Astrocyte of the cerebellum (primary cell): ENCODE results near the gene WWC2.
A peak's percentile ranks its signal among the peaks of the same experiment; 100 is the strongest.

ENCODE experiments used
- DNase-seq: peaks from one replicate; pipeline ENCODE4 v3.0.0-alpha.2; 2011; ENCODE audit warnings: low read depth
- H3K4me3 ChIP-seq: 2 replicates; pipeline ENCODE4 v1.5.1; 2011; ENCODE audit warnings: mild to moderate bottlenecking, low read depth, low read length, moderate library complexity
- CTCF ChIP-seq: IDR thresholded peaks from 2 replicates; pipeline ENCODE4 v1.5.1; 2012; ENCODE audit warnings: low read length, low read depth, moderate library complexity, mild to moderate bottlenecking; ENCODE audit errors: missing control alignments
- in situ Hi-C: cut with HindIII; loops from 2 replicates; pipeline ENCODE4 v1.10.0; 2017; ENCODE audit warnings: low sequenced_read_pairs

WWC2 gene

GRCh38 chr4:183355405-183355804 lies 256.3 kb downstream of the WWC2 start:
- H3K4me3 ChIP-seq = no peak overlapping the region
- DNase-seq = peak; percentile 69
- TF ChIP-seq CTCF = no peak
- in situ Hi-C loops = loop anchor here (5.0 kb wide), 1 partner anchor 33 kb away; the partner anchor contains the start of genes CLDN22 and CLDN24

- DNase-seq = no peak
- H3K4me3 ChIP-seq = no peak overlapping the region
- TF ChIP-seq CTCF = no peak
- in situ Hi-C loops = loop anchor here (5.0 kb wide), 1 partner anchor 34 kb away; the partner anchor contains the start of genes CLDN22 and CLDN24
Observed at GRCh38 chr4:183356173-183356830, 257.2 kb downstream of the WWC2 start.

- no peak for TF ChIP-seq CTCF
- in situ Hi-C loops = loop anchor here (5.0 kb wide), 1 partner anchor 35 kb away; the partner anchor contains the start of genes CLDN22 and CLDN24
- no peak for DNase-seq
- no peak overlapping the region for H3K4me3 ChIP-seq
Observed at GRCh38 chr4:183356931-183357675, 258.0 kb downstream of the WWC2 start.

- TF ChIP-seq CTCF = no peak
- in situ Hi-C loops = loop anchor here (5.0 kb wide), 1 partner anchor 36 kb away; the partner anchor contains the start of genes CLDN22 and CLDN24
- H3K4me3 ChIP-seq = no peak overlapping the region
- no peak for DNase-seq
Observed at GRCh38 chr4:183358215-183358755, 259.2 kb downstream of the WWC2 start.

GRCh38 chr4:183360161-183360919 lies 261.3 kb downstream of the WWC2 start:
- no peak for TF ChIP-seq CTCF
- in situ Hi-C loops = no loop called here
- no peak overlapping the region for H3K4me3 ChIP-seq
- DNase-seq = peak; percentile 26

GRCh38 chr4:183362036-183362435 lies 263.0 kb downstream of the WWC2 start:
- no peak overlapping the region for H3K4me3 ChIP-seq
- in situ Hi-C loops = no loop called here
- TF ChIP-seq CTCF = no peak
- DNase-seq = no peak
